OCI-LY1 (cell line): ENCODE data around the gene ELL.

Source experiments
- CTCF ChIP-seq: fragments of 200-600 bp; sonication (generic), shearing (Covaris generic); IDR thresholded peaks from 2 replicates; pipeline ENCODE4 v1.5.1; 2017; ENCODE audit warnings: mild to moderate bottlenecking, antibody characterized with exemption, low read length, moderate library complexity, mixed read lengths
- EZH2 ChIP-seq: fragments of 200-600 bp; sonication (generic), shearing (Covaris generic); IDR thresholded peaks from 2 replicates; pipeline ENCODE4 v1.8.0; 2017; ENCODE audit warnings: borderline replicate concordance, mixed run types, mild to moderate bottlenecking, antibody characterized with exemption, low read length, moderate library complexity, mixed read lengths

GRCh38 chr19:18428173-18428786 lies 93.6 kb downstream of the ELL start:
- TF ChIP-seq CTCF (no peak), EZH2 (no peak)
